GM19455 (cell line): ENCODE results near the gene VEPH1.

Source experiments
- ATAC-seq: cut with Tn5 transposase; IDR thresholded peaks from one replicate; pipeline ENCODE4 v1.9.1; 2021; ENCODE audit not compliant: unreplicated experiment

VEPH1 gene

DNA sequence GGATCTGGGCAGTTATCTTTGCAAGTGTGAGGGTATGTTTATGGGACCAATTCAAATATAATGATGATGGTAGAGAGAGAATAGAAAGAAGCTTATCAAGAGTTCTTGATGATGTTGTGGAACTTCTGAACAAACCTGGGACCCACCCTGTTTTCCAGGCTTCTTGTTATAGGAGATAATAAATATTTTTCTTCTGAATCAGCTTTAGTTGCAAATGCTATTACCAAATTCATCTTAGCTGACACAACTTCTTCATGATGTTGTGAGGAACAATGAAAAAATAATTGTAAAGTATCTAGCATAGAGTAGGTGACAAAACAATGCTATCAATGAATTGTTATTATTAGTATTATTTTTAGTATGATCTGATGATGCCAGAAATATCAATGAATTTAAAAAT lies 110.1 kb downstream of the VEPH1 start:
- ATAC-seq, result no peak

DNA sequence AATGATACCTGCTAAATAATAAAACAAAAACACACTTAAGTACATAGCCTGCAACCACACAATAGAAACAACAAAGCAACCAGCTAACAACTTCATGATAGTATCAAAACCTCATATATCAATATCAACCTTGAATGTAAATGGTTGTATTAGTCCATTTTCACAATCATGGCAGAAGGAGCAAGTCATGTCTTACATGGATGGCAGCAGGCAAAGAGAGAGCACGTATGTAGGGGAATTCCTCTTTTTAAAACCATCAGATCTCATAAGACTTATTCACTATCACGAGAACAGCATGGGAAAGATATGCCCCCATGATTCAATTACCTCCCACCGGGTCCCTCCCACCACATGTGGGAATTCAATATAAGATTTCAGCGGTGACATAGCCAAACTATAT lies 111.1 kb downstream of the VEPH1 start:
- ATAC-seq, result no peak

DNA sequence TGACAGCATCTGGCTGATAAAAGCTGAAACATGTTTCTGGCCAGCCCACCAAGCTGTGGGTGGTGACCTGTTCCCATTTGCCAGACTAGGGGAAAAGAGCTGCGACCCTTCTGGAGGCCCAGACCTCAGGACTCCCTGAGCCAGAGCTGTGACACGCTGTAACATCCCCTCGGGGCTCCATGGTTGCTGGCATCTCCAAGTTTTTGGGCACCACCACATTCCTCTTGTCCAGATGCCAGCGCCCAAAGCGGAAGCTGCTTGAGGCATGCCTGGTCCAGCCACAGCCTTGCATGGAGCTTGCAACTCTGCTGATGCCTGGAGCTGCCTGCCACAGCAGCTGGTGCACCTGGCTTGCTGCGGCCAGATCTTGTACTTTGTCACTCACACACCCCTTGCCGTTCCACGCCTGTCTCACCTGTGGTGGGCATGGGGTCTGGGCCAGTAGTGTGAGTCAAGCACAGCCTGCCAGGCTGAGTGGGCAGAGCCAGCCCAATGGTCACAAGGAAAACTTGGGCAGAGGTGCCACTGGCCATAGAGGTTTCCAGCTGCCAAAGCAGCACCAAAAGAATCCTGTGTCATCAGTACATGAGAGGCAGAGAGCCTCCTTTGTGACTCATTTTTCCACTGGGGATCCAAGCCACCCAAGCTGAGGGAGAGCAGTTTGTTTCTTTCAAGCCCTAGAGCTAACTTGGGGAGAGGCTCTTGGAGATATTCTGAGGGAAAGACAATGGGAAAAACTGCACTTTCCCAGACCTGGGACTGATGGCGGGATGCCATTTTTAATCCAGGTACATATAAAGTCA lies 112.3 kb downstream of the VEPH1 start:
- no peak for ATAC-seq

DNA sequence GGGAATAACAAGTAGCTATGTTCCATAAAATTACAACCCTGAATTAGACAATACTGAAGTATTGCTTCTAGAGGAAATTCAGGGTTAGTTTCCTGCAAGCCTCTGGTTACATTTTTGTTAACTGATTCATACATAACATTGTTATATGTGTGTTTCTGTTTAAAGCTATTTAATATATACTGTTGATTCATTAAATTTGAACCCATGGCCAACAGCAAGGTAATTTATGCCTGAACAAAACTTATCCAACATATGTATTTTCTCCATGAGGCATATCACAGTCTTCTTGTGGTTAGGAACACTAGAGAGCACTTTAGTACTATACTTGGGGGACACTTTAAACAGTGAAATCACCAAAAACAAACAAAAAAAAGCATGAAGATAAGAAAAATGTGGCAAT lies 114.2 kb downstream of the VEPH1 start:
- no peak for ATAC-seq

DNA sequence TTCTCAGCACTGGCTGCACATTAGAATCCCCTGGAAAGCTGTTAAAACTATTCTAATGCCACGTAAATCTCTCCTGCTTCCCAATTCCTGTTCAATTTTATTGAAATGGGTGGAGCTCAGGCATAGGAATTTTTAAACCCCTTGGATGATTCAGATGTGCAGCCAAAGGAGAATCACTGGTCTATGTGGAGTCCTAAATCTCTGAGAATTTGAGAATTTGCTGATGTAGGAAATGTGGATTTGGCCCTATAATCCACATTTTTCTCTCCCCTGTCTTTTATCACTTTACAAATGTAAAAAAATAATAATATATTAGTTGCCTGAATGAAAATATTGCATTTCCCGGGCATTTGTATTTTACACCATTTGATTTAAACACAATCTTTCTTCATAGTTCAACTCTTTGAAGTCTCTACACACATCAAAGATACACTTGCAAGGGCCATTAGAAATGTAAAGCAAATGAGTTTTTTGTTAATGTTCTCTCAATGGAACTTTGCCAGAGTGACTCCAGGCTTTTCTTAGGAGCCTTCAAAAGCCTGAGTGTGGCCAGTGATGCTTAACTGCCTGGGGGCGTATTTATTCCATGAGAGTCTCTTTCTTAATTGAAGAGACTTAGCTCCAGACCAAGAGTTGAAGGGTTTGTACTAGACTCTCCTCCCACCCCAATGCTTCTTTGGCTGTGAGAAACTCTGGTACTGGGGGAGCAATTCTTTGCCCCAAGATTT lies 115.3 kb downstream of the VEPH1 start:
- no peak for ATAC-seq

DNA sequence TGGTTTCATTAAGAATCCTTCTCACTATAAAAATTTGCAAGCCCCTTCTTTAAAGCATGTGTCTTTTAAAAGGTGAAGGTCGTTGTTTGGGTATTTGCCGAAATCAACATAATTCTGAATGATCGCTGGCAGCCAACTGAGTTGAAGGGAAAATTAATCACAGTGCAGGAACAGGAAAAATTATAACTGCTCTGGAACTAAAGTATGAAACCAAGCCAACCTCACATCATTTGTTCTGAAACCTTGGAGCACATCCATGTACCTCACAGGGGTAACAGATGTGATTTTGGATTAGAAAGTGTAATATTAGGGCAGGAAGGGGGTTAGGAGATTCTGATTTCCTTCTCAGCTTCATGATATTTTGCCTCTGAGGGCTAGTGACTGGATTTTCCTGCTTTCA lies 118.7 kb downstream of the VEPH1 start:
- no peak for ATAC-seq

DNA sequence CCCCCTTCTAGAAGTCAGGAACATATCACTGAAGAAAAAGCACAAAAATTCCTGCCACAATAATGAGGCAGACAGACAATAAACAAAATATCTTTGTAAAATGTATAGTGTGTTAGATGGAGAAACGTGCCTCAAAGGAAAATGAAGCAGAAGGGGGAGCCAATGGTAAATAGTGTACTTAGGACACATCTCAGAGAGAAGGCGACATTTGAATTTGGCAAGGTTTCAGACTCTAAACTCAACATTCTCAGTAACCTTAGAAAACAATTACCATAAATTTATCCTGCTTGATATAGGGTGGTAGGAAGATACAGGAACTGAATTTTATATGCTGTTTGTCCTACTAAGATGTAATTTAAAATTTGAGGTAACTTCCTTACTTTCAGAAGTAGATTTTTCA lies 119.2 kb downstream of the VEPH1 start:
- no peak for ATAC-seq

DNA sequence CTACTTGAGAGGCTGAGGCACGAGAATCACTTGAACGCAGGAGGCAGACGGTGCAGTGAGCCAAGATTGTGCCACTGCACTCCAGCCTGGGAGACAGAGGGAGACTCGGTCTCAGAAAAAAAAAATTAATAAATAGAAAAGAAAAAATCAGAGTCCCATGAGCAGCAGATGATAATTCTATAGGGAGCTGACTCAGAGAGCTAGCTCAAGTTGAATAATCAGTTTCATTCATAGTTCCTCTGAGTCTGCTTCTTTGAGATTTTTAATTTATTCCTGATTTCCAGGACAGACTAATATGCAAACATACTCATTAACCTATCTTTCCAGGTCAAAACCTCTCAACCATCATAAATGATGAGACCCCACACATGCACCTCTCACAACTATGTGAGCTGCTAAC lies 121.6 kb downstream of the VEPH1 start:
- no peak for ATAC-seq

DNA sequence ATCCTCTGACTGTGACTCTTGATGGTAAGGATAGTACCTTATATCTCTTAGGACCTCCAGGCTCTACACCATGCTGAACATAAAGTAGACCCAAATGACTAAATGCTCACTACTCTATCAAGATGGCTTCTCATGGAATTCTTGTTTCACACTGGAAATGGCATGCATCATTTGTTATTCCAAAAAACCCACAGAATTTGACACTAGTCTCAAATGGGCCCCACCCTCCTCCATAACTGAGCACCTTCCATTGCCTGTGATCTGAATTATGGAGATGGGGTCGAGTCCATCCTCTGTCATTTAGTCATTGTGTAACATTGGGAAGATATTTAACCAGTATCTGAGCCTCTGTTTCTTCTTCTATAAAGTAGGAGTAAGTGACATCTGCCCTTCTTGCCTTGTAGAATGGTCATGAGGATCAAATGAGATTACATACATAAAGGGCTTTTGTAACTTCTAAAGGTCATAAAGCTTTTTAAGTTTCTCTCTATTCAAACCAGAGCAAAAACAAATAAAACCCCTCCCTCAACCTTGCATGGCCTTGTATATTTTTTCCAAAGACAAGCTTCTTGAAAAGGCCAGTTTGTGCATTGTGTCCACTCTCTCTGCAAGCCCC lies 123.6 kb downstream of the VEPH1 start:
- ATAC-seq, result no peak

DNA sequence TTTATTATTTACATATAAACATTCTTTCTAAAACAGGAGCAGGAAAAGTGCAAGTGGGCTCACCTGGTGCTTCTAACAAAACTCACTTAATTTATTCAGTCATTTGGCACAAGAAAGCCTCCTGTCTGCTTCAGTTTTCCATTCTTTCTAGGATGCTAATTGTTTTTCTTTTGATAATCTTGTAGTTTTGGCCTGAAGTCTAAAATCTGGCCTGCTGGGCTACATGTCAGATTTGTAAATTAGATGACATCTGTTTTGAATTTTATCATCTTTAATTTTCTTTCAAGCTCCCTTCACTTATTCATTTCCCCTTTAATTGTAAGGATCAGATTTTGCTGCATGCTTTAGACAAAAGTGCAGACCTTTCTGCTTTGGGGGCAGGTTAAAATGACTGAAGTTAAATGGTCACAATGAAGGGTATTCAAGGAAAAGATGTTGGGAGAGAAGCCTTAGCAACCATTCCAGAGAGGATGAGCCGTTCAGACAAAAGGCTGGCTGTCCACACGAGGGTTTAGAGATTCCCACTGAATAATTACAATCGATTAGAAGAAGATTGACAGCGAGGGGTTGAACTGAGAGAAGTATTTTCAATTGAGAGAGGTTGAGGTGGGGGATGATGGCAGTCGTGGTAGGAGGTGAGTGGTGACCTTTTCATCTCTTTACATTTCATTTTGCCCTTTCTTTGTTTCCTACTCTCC lies 126.5 kb downstream of the VEPH1 start:
- ATAC-seq, result no peak

DNA sequence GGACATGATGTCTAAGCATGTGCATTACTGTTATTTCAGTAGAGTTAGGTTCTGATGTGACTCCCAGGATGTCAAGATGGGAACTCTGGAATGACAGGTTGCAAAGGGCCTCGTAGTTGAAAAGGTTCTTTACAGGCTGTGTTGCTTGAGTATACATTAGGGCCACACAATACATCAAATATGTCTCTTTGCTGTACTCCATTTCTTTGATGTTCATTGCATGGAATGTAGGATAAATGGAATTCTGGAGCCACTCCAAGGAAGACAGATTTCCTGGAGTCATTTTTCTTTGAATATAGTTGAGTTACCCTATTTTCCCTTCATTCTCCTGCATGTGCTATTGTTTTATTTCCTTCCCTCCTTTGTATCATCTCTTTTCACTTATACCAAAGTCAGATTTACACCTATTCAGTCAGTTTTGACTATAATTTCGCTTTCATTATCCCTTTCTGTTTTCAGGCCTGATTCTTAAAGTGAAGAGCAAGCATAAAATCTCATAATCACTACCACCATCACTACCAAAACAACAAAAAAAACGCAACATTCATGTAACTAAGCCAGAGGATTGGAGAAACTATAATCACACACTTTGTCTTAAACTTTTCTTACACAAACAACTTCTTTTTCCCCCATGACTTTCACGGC lies 127.8 kb downstream of the VEPH1 start:
- no peak for ATAC-seq

DNA sequence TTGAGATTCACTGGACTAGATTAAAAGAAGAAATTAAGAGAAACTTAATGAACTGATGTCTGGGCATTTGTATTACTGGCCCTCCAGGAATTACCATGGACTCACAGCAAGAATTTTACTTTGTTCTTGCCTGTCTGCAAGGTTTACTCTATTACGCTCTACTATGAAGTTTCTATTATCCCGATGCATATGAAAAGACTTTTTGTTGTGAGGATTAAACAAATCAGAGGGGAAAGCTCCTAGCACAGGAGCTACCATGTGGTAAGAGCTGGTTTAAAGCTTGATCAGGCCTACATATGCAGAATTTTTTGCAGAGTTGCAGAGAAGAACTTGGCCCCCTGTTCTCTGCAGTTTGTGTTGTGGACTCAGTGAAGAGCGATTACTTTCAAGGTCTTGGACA lies 128.3 kb downstream of the VEPH1 start:
- no peak for ATAC-seq

DNA sequence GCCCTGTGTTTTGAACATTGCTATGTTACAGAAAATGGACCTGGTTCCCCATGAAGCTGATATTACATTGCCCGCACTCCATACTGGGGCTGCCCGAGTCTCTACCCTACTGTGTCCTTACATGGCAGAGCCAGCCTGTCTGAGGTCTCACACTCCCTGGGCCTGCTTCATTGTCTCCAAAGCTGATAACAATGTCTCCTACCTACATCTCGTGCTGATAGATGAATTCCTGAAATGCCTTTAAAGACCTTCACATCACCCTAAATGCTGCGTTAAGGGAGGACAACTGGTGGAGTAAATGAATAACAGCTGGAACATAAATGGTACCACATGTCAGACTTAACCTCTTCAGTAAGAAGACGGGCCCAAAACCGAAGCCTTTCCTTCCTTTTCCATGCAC lies 129.4 kb downstream of the VEPH1 start:
- no peak for ATAC-seq

DNA sequence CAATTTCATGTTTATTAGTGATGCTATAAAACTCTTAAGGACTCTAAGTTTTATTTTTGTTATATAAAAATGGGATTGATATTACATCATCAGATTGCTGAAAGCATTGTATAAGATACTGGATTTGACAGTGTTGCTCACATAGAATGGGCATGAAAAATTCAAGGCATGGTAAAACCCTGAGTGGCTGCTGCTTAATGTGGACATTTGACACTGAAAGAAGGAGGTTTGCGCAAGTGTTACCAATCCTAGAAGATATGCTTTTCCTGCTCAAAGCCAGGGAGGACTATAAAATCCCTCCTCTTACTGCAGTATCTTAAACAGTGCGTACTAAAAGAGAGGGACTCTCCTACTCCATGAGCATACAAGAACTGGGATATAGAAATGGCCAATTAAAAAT lies 132.3 kb downstream of the VEPH1 start:
- ATAC-seq, result no peak

DNA sequence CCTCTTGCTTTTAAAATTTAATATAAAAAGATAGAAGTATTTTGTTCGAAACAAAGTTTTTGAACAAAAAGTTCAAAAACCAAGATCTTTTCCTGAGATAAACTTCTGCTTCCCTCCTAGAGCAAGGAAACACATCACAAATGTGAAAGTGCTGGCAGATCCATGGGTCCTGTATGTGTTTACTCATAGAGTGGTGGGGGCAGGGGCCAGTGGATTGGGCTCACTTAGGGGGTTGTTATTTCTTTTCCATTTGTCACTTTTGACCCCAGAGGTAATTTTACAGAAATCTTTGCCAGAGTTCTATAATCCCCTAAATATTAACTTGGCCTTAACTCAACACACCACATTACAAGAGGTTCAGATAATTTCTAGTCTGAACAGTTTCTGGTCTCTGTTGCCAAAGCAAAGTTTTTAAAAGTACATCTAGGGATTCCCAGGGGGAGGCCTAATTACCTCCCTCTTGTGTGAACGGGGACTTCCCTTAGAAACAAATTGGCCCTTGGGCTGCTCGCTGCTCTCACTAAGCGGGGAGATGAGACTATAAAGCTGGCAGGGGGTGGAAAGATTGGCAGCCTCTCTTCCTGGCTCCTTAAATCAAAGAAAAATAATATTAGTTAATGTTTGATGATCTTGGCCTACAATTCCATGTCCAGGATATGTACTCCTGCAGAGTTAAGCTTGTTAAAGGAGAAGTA lies 133.3 kb downstream of the VEPH1 start:
- ATAC-seq, result no peak

DNA sequence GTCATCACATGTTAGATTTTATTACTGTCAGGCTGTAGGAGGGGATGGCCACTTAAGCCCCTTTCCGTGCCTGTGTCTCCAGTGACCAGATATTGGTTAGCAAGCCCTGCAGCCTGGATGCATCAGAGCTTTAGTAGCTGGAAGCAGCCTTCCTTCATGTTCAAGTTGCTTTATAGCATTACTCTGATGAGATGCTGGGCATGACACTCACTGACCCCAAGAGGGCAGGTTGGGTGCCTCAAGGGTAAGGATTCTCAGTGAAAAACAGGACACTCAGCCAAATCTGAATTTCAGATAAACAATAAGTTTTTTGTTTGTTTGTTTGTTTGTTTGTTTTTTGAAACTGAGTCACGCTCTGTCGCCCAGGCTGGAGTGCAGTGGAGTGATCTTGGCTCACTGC lies 135.0 kb downstream of the VEPH1 start:
- ATAC-seq, result no peak

DNA sequence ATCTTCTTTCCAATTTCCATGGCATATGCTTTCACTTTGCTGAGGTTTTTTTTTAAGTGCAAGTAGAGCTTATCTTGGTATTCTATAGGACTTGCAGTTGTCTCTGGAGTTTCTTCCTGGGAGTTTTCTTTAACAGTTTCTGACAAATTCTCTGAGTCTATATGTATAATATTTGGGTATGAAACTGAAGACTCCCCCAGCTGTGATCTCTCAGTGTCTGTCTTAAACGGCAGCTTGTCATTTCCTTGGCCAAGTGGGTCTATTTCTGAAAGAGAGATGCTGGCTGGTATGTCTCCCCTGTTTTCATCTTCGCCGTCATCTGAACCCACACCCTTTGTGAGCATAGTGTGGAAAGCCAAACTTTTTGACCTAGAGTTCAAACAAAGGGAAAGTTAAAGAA lies 139.8 kb downstream of the VEPH1 start:
- ATAC-seq, result no peak

DNA sequence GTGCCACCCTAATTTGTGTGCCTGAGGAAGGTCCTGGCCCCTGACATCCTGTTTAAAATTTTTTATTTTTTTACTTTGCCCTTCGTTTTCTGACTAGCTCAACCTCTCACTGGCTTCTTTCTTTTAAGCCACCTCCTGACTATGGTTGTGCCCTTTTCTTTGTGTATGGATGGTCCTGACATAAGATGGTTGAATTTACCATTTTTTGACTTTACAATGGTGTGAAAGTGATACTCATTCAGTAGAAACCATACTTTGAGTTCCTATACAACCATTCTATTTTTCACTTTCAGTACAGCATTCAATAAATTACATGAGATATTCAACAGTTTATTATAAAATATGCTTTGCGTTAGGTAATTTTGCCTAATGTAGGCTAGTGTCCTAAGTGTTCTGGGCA lies 140.9 kb downstream of the VEPH1 start:
- no peak for ATAC-seq

DNA sequence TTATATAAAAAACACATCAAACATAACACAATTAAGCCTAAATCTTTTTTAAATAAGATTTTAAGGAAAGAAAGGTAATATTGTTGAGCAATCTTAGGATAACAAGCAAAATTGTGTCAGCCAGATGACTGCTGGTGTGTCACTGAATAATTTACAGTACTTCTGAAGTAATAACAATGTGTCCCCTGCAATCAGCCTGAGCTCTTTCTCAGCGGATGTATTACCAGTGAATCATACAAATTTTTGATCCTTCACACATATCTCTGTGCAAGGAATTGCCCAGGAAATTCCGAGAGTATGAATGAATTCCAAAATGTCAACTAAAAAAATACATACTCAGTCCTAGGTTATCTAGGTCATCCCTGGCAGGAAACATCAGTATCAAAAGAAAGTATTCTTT lies 143.2 kb downstream of the VEPH1 start:
- no peak for ATAC-seq

DNA sequence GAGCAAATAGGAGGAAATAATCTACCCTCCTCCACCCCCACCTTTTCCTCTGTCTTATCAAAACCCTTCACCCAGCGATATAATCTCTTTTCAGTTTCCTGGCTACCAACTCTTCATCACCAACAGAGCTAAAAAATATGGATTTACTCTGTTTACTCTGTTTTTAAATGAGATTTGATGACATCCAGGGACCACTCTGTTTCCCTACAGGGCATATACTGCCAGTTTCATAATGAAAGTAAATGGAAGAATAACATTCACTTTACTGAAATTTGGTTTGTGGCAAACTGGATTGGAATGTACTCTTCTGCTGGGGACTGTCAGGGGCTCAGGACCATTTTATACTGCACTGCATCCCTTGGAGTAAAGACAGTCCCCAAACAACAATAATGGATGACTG lies 146.7 kb downstream of the VEPH1 start:
- no peak for ATAC-seq

DNA sequence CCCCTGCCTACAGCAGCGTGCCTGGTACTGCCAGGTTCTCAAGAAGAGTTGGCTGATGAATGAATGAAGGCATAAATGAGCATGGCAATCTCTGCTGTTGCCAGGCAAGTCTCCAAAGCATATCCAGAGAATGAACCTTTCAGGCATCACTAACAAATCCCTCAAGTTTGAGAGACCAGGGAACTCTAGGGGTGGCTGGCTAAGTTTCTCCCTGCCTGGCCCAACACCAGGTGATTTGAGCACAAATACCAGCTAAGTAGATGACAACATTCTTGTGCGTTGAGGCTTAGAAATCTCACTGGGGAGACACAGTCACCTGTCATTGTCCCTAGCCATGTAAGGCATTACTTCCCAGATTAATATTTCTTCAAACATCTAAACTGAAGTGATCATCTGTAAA lies 147.9 kb downstream of the VEPH1 start:
- ATAC-seq, result no peak
